HCT116 (cell line): ENCODE results near the gene ULBP2.

Experiments used
- EZH2 ChIP-seq: fragments of 200-600 bp; sonication (generic); IDR thresholded peaks from 2 replicates; pipeline ENCODE4 v1.6.1; 2017; ENCODE audit warnings: antibody characterized with exemption, mixed run types
- EZH2phosphoT487 ChIP-seq: fragments of 200-600 bp; IDR thresholded peaks from 2 replicates; pipeline ENCODE4 v1.6.1; 2018; ENCODE audit warnings: antibody characterized with exemption, borderline replicate concordance
- JUND ChIP-seq: IDR thresholded peaks from 2 replicates; pipeline ENCODE4 v1.6.1; 2012
- POLR2A ChIP-seq: IDR thresholded peaks from 2 replicates; pipeline ENCODE4 v1.7.0; 2011; ENCODE audit warnings: borderline replicate concordance; ENCODE audit not compliant: insufficient read depth, insufficient read length; ENCODE audit errors: extremely low read depth
- POLR2AphosphoS5 ChIP-seq: IDR thresholded peaks from 2 replicates; pipeline ENCODE4 v1.6.1; 2011; ENCODE audit warnings: mild to moderate bottlenecking, low read depth, low read length, moderate library complexity
- SIN3A ChIP-seq: IDR thresholded peaks from 2 replicates; pipeline ENCODE4 v1.6.1; 2012; ENCODE audit warnings: low read depth
- SP1 ChIP-seq: IDR thresholded peaks from 2 replicates; pipeline ENCODE4 v1.6.1; 2012; ENCODE audit warnings: low read depth
- TCF7L2 ChIP-seq: IDR thresholded peaks from 2 replicates; pipeline ENCODE4 v1.7.0; 2011; ENCODE audit warnings: borderline replicate concordance, inconsistent platforms; ENCODE audit not compliant: insufficient read depth, insufficient read length; ENCODE audit errors: extremely low read depth
- TF ChIP-seq, protein P1 (sequence below), 3 experiments: fragments of 200-600 bp in 1 of 3; sonication (generic) in 1 of 3; IDR thresholded peaks in 2 of 3; conservative IDR thresholded peaks in 1 of 3; 2 replicates each; pipeline ENCODE4 v1.5.1; 2012 to 2017; ENCODE audit warnings: low read depth in 2 of 3, low read length in 2 of 3, antibody characterized with exemption in 1 of 3, borderline replicate concordance in 1 of 3, control low read depth in 1 of 3, mild to moderate bottlenecking in 1 of 3, mixed read lengths in 1 of 3, mixed run types in 1 of 3, moderate library complexity in 1 of 3; ENCODE audit not compliant: insufficient read depth in 1 of 3
- TF ChIP-seq, protein P2 (sequence below): IDR thresholded peaks from 2 replicates; pipeline ENCODE4 v1.6.1; 2012; ENCODE audit warnings: low read depth

GRCh38 chr6:149991838-149992237 is 50.0 kb downstream of the ULBP2 start:
- TF ChIP-seq, protein P1, sequence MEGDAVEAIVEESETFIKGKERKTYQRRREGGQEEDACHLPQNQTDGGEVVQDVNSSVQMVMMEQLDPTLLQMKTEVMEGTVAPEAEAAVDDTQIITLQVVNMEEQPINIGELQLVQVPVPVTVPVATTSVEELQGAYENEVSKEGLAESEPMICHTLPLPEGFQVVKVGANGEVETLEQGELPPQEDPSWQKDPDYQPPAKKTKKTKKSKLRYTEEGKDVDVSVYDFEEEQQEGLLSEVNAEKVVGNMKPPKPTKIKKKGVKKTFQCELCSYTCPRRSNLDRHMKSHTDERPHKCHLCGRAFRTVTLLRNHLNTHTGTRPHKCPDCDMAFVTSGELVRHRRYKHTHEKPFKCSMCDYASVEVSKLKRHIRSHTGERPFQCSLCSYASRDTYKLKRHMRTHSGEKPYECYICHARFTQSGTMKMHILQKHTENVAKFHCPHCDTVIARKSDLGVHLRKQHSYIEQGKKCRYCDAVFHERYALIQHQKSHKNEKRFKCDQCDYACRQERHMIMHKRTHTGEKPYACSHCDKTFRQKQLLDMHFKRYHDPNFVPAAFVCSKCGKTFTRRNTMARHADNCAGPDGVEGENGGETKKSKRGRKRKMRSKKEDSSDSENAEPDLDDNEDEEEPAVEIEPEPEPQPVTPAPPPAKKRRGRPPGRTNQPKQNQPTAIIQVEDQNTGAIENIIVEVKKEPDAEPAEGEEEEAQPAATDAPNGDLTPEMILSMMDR (IDR thresholded peaks at IDR 0.05 in 2 of 3, conservative IDR thresholded peaks at IDR 0.05 in 1 of 3; ENCODE audit: borderline replicate concordance in 1 of 3, insufficient read depth in 1 of 3, low read depth in 2 of 3, low read length in 2 of 3), result no peak
- TF ChIP-seq POLR2A (no peak), TCF7L2 (no peak), JUND (no peak), EZH2 (no peak), SIN3A (no peak), SP1 (no peak), POLR2AphosphoS5 (no peak), EZH2phosphoT487 (no peak)
- TF ChIP-seq, protein P2, sequence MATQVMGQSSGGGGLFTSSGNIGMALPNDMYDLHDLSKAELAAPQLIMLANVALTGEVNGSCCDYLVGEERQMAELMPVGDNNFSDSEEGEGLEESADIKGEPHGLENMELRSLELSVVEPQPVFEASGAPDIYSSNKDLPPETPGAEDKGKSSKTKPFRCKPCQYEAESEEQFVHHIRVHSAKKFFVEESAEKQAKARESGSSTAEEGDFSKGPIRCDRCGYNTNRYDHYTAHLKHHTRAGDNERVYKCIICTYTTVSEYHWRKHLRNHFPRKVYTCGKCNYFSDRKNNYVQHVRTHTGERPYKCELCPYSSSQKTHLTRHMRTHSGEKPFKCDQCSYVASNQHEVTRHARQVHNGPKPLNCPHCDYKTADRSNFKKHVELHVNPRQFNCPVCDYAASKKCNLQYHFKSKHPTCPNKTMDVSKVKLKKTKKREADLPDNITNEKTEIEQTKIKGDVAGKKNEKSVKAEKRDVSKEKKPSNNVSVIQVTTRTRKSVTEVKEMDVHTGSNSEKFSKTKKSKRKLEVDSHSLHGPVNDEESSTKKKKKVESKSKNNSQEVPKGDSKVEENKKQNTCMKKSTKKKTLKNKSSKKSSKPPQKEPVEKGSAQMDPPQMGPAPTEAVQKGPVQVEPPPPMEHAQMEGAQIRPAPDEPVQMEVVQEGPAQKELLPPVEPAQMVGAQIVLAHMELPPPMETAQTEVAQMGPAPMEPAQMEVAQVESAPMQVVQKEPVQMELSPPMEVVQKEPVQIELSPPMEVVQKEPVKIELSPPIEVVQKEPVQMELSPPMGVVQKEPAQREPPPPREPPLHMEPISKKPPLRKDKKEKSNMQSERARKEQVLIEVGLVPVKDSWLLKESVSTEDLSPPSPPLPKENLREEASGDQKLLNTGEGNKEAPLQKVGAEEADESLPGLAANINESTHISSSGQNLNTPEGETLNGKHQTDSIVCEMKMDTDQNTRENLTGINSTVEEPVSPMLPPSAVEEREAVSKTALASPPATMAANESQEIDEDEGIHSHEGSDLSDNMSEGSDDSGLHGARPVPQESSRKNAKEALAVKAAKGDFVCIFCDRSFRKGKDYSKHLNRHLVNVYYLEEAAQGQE, result no peak
